Measurements from ENCODE around the gene SVIL. TPM values are rescaled to one million over a fixed set of nuclear protein-coding genes. Genes with fewer than 3 reads are reported as not detected.

The SVIL gene
- total RNA-seq, 1 donor from 2014 or later: 258 TPM

GRCh38 chr10:29534590-29534989 lies 100.2 kb downstream of the SVIL start:
- H3K27me3 Mint-ChIP-seq (ENCODE audit: unreplicated experiment): no peaks in the 10 kb centered on the region
- TF ChIP-seq CTCF (IDR thresholded peaks at IDR 0.05): no peak
- peaks cover 39% of the 10 kb centered on the region for H3K4me1 Mint-ChIP-seq (ENCODE audit: unreplicated experiment)
- peak overlapping the region; percentile 85 for H3K27ac Mint-ChIP-seq (ENCODE audit: unreplicated experiment)
- H3K36me3 Mint-ChIP-seq (ENCODE audit: unreplicated experiment): peaks cover 45% of the 10 kb centered on the region
- no peak overlapping the region for H3K4me3 Mint-ChIP-seq (ENCODE audit: unreplicated experiment)
- DNase-seq (ENCODE audit: extremely low spot score, unreplicated experiment): peak; percentile 30
- H3K9me3 Mint-ChIP-seq (ENCODE audit: unreplicated experiment): no peaks in the 10 kb centered on the region

GRCh38 chr10:29533696-29534285 lies 101.0 kb downstream of the SVIL start:
- Mint-ChIP-seq H3K27me3 (ENCODE audit: unreplicated experiment) (no peaks in the 10 kb centered on the region), H3K4me3 (ENCODE audit: unreplicated experiment) (no peak overlapping the region), H3K36me3 (ENCODE audit: unreplicated experiment) (peaks cover 45% of the 10 kb centered on the region), H3K4me1 (ENCODE audit: unreplicated experiment) (peaks cover 38% of the 10 kb centered on the region), H3K27ac (ENCODE audit: unreplicated experiment) (peak overlapping the region; percentile 85), H3K9me3 (ENCODE audit: unreplicated experiment) (no peaks in the 10 kb centered on the region)
- peak; percentile 27 for DNase-seq (ENCODE audit: extremely low spot score, unreplicated experiment)
- no peak for TF ChIP-seq CTCF (IDR thresholded peaks at IDR 0.05)

GRCh38 chr10:29533046-29533445 lies 101.7 kb downstream of the SVIL start:
- Mint-ChIP-seq H3K36me3 (ENCODE audit: unreplicated experiment) (peaks cover 41% of the 10 kb centered on the region), H3K27me3 (ENCODE audit: unreplicated experiment) (no peaks in the 10 kb centered on the region), H3K9me3 (ENCODE audit: unreplicated experiment) (no peaks in the 10 kb centered on the region), H3K4me1 (ENCODE audit: unreplicated experiment) (peaks cover 36% of the 10 kb centered on the region), H3K27ac (ENCODE audit: unreplicated experiment) (no peak overlapping the region), H3K4me3 (ENCODE audit: unreplicated experiment) (no peak overlapping the region)
- no peak for TF ChIP-seq CTCF (IDR thresholded peaks at IDR 0.05)
- peak; percentile 54 for DNase-seq (ENCODE audit: extremely low spot score, unreplicated experiment)

GRCh38 chr10:29532256-29532878 lies 102.4 kb downstream of the SVIL start:
- TF ChIP-seq CTCF (IDR thresholded peaks at IDR 0.05): no peak
- H3K9me3 Mint-ChIP-seq (ENCODE audit: unreplicated experiment): no peaks in the 10 kb centered on the region
- no peaks in the 10 kb centered on the region for H3K27me3 Mint-ChIP-seq (ENCODE audit: unreplicated experiment)
- H3K4me1 Mint-ChIP-seq (ENCODE audit: unreplicated experiment): peaks cover 35% of the 10 kb centered on the region
- peaks cover 42% of the 10 kb centered on the region for H3K36me3 Mint-ChIP-seq (ENCODE audit: unreplicated experiment)
- no peak overlapping the region for H3K4me3 Mint-ChIP-seq (ENCODE audit: unreplicated experiment)
- H3K27ac Mint-ChIP-seq (ENCODE audit: unreplicated experiment): no peak overlapping the region
- DNase-seq (ENCODE audit: extremely low spot score, unreplicated experiment): peak; percentile 64

GRCh38 chr10:29530112-29530976 lies 104.4 kb downstream of the SVIL start:
- Mint-ChIP-seq H3K4me3 (ENCODE audit: unreplicated experiment) (no peak overlapping the region), H3K4me1 (ENCODE audit: unreplicated experiment) (peaks cover 21% of the 10 kb centered on the region), H3K27ac (ENCODE audit: unreplicated experiment) (no peak overlapping the region), H3K36me3 (ENCODE audit: unreplicated experiment) (peaks cover 45% of the 10 kb centered on the region), H3K27me3 (ENCODE audit: unreplicated experiment) (no peaks in the 10 kb centered on the region), H3K9me3 (ENCODE audit: unreplicated experiment) (no peaks in the 10 kb centered on the region)
- DNase-seq (ENCODE audit: extremely low spot score, unreplicated experiment): peak; percentile 36
- TF ChIP-seq CTCF (IDR thresholded peaks at IDR 0.05): no peak
